IMR-90 (cell line): ENCODE data around the gene MYL4. TPM values are rescaled to one million over a fixed set of nuclear protein-coding genes. Genes with fewer than 3 reads are reported as not detected.

ENCODE experiments used
- ATAC-seq: fragments of 200-7000 bp; cut with Tn5 transposase; 2 replicates; pipeline ENCODE4 v1.9.1; 2020; ENCODE audit warnings: low read depth, mild to moderate bottlenecking, moderate library complexity
- BruUV-seq: library from RNA; stranded (reverse); fragments of 400-500 nt; replicated peaks from 2 replicates; lab custom pipeline; 2021; lab: Mats Ljungman, UMichigan
- CTCF ChIA-PET: fragments of 300-600 bp; formaldehyde crosslinking; extraction: SDS; loops from one replicate; lab custom pipeline; 2021; ENCODE audit warnings: antibody characterized with exemption; lab: Yijun Ruan, JAX
- POLR2A ChIA-PET: fragments of 300-600 bp; sonication (Branson Sonifier 250); formaldehyde crosslinking; loops from one replicate; lab custom pipeline; 2022; ENCODE audit warnings: antibody characterized with exemption; ENCODE audit not compliant: unreplicated experiment; lab: Charles Lee
- DNase-seq: peaks from one replicate; pipeline ENCODE4 v3.0.0; 2013
- H2AFZ ChIP-seq: replicated peaks from 2 replicates; pipeline ENCODE3; 2013; ENCODE audit warnings: low read length, mild to moderate bottlenecking; ENCODE audit not compliant: poor library complexity
- H2AK5ac ChIP-seq: 2 replicates; pipeline ENCODE4 v1.6.1; 2013; ENCODE audit warnings: low read depth, low read length, inconsistent platforms
- H2AK9ac ChIP-seq: replicated peaks from 2 replicates; pipeline ENCODE3; 2013; ENCODE audit warnings: mild to moderate bottlenecking, low read depth, low read length, moderate library complexity; ENCODE audit not compliant: poor library complexity
- H2BK120ac ChIP-seq: 2 replicates; pipeline ENCODE4 v1.6.1; 2013; ENCODE audit warnings: low read depth, low read length, inconsistent platforms
- H2BK15ac ChIP-seq: 3 replicates; pipeline ENCODE4 v1.6.1; 2013; ENCODE audit warnings: low read depth, low read length, inconsistent platforms
- H2BK20ac ChIP-seq: 2 replicates; pipeline ENCODE4 v1.6.1; 2013; ENCODE audit warnings: low read depth, mild to moderate bottlenecking, inconsistent platforms, low read length, moderate library complexity
- H2BK5ac ChIP-seq: 2 replicates; pipeline ENCODE4 v1.6.1; 2013; ENCODE audit warnings: mild to moderate bottlenecking, low read depth, low read length, inconsistent platforms; ENCODE audit not compliant: poor library complexity, severe bottlenecking
- H3K14ac ChIP-seq: replicated peaks from 2 replicates; pipeline ENCODE4 v1.6.1; 2013; ENCODE audit warnings: low read depth, low read length, inconsistent platforms
- H3K18ac ChIP-seq: 2 replicates; pipeline ENCODE4 v1.6.1; 2013; ENCODE audit warnings: low read depth, low read length, control low read depth
- H3K23ac ChIP-seq: 2 replicates; pipeline ENCODE4 v1.6.1; 2013; ENCODE audit warnings: low read depth, low read length, inconsistent platforms
- H3K27ac ChIP-seq: 2 replicates; pipeline ENCODE4 v1.5.1; 2013; ENCODE audit warnings: mild to moderate bottlenecking, control low read depth, low read length; ENCODE audit not compliant: insufficient read depth
- H3K27me3 ChIP-seq: 2 replicates; pipeline ENCODE4 v1.6.1; 2013; ENCODE audit warnings: low read length; ENCODE audit not compliant: control insufficient read depth, insufficient read depth
- H3K36me3 ChIP-seq: 2 replicates; pipeline ENCODE4 v1.6.1; 2013; ENCODE audit warnings: low read length, mixed read lengths; ENCODE audit not compliant: control insufficient read depth, insufficient read depth
- H3K4ac ChIP-seq: 2 replicates; pipeline ENCODE4 v1.6.1; 2013; ENCODE audit warnings: low read depth, low read length, inconsistent platforms
- H3K4me1 ChIP-seq: 2 replicates; pipeline ENCODE4 v1.6.1; 2013; ENCODE audit warnings: low read length, mixed read lengths; ENCODE audit not compliant: control insufficient read depth, insufficient read depth
- H3K4me2 ChIP-seq: 2 replicates; pipeline ENCODE4 v1.6.1; 2013; ENCODE audit warnings: low read depth, mild to moderate bottlenecking, control low read depth, low read length, moderate library complexity
- H3K4me3 ChIP-seq: 2 replicates; pipeline ENCODE4 v1.5.1; 2013; ENCODE audit warnings: low read depth, mild to moderate bottlenecking, control low read depth, low read length, moderate library complexity; ENCODE audit not compliant: insufficient read depth
- H3K56ac ChIP-seq: 2 replicates; pipeline ENCODE4 v1.6.1; 2013; ENCODE audit warnings: low read length, inconsistent platforms; ENCODE audit not compliant: insufficient read depth; ENCODE audit errors: extremely low read depth
- H3K79me1 ChIP-seq, 2 experiments: 2 replicates each; pipeline ENCODE4 v1.6.1; 2013; ENCODE audit warnings: low read length in 2 of 2, inconsistent platforms in 1 of 2, low read depth in 1 of 2
- H3K9ac ChIP-seq: 2 replicates; pipeline ENCODE4 v1.6.1; 2013; ENCODE audit warnings: low read depth, low read length, control low read depth
- H3K9me1 ChIP-seq: 2 replicates; pipeline ENCODE4 v1.6.1; 2013; ENCODE audit warnings: low read length, inconsistent platforms; ENCODE audit not compliant: insufficient read depth
- H3K9me3 ChIP-seq: 2 replicates; pipeline ENCODE4 v1.6.1; 2013; ENCODE audit warnings: low read length; ENCODE audit not compliant: control insufficient read depth, insufficient read depth
- H4K20me1 ChIP-seq: 2 replicates; pipeline ENCODE4 v1.6.1; 2013; ENCODE audit warnings: low read length, inconsistent platforms; ENCODE audit not compliant: insufficient read depth
- H4K5ac ChIP-seq: 2 replicates; pipeline ENCODE4 v1.6.1; 2013; ENCODE audit warnings: mild to moderate bottlenecking, low read depth, low read length, control low read depth
- H4K8ac ChIP-seq, 2 experiments: 2 replicates each; pipeline ENCODE4 v1.6.1; 2013; ENCODE audit warnings: low read depth in 2 of 2, low read length in 2 of 2, control low read depth in 1 of 2, inconsistent platforms in 1 of 2
- H4K91ac ChIP-seq: 2 replicates; pipeline ENCODE4 v1.6.1; 2013; ENCODE audit warnings: low read depth, low read length, inconsistent platforms; ENCODE audit not compliant: insufficient read depth
- BHLHE40 ChIP-seq: fragments of 150-350 bp; IDR thresholded peaks from 2 replicates; pipeline ENCODE4 v1.6.1; 2016; ENCODE audit warnings: mild to moderate bottlenecking, low read depth, low read length
- CEBPB ChIP-seq: IDR thresholded peaks from 2 replicates; pipeline ENCODE4 v1.6.1; 2012; ENCODE audit warnings: low read depth, low read length, improper control_type of control experiment
- CHD1 ChIP-seq: IDR thresholded peaks from 2 replicates; pipeline ENCODE4 v1.6.1; 2012; ENCODE audit warnings: low read depth, low read length, improper control_type of control experiment
- CTCF ChIP-seq: conservative IDR thresholded peaks from 2 replicates; pipeline ENCODE4 v1.5.1; 2012; ENCODE audit warnings: mild to moderate bottlenecking, low read depth, low read length, improper control_type of control experiment
- FOS ChIP-seq: fragments of 150-350 bp; IDR thresholded peaks from 2 replicates; pipeline ENCODE4 v1.6.1; 2016; ENCODE audit warnings: low read depth, low read length
- MAFK ChIP-seq: IDR thresholded peaks from 2 replicates; pipeline ENCODE4 v1.6.1; 2012; ENCODE audit warnings: low read depth, low read length, improper control_type of control experiment
- USF2 ChIP-seq: fragments of 150-350 bp; IDR thresholded peaks from 2 replicates; pipeline ENCODE4 v1.6.1; 2017; ENCODE audit warnings: mild to moderate bottlenecking, antibody characterized with exemption, low read length, low read depth
- WGBS, 2 experiments: methylation state at CpG; one replicate each; pipeline versions ENCODE4 v1.1.5 to v1.1.7; 2013; ENCODE audit warnings: missing lambda C conversion rate in 2 of 2; ENCODE audit not compliant: insufficient read length in 1 of 2; ENCODE audit errors: extremely low coverage in 2 of 2; 5-methylcytosine and 5-hydroxymethylcytosine counted together
- dilution Hi-C: fragments of 300-500 bp; cut with HindIII; formaldehyde crosslinking; loops from one replicate; pipeline ENCODE4 v1.14.3; 2018; ENCODE audit warnings: low sequenced_read_pairs; ENCODE audit not compliant: unreplicated experiment
- in situ Hi-C: fragments of 300-500 bp; cut with MboI; formaldehyde crosslinking; loops from 3 replicates; pipeline ENCODE4 v1.14.3; 2019; ENCODE audit warnings: low sequenced_read_pairs, inconsistent platforms, mixed read lengths
- intact Hi-C: fragments of 100-400 bp; cut with micrococcal nuclease; formaldehyde crosslinking; loops from 2 replicates; pipeline ENCODE4 v1.10.0; 2022
- polyA plus RNA-seq, 3 experiments: library from polyadenylated mRNA; depleted of rRNA; stranded (reverse); fragments of >200 nt; gene quantifications; 2 replicates each; pipeline ENCODE4 v1.2.3, GENCODE V29; 2012; ENCODE audit warnings: low replicate concordance in 1 of 3
- total RNA-seq: library from RNA; depleted of rRNA; stranded (reverse); fragments of >200 nt; gene quantifications from 2 replicates; pipeline ENCODE4 v1.2.3, GENCODE V29; 2012
- TF ChIP-seq, protein P1 (sequence below): fragments of 150-350 bp; IDR thresholded peaks from 2 replicates; pipeline ENCODE4 v1.6.1; 2016; ENCODE audit warnings: low read depth, mild to moderate bottlenecking, low read length, moderate library complexity, borderline replicate concordance

The MYL4 gene
- total and polyA plus RNA-seq, 2 of the 4 experiments (the other 2 are of a cell fraction), result not detected

DNA sequence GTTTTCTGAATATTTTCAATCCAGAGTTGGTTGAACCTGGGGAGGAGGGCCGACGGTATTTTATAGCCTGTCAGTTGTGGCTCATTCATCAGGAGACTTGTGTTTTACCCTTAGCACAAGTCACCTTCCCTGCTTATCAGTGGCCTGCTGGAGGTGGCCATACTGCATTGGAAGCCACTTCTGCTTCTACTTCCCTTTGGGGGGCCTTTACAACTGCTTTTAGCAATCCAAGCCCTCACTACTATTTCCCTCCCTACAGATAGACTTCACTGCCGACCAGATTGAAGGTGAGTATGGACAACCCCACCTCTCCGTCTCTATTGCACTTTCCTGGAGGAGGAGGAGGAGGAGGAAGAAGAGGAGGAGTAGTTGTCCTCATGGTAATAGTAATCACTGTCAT is 4.4 kb downstream of the MYL4 start:
- no peak overlapping the region for H2BK20ac ChIP-seq
- H3K14ac ChIP-seq, result no peak overlapping the region
- ATAC-seq, result no peak
- H3K9me3 ChIP-seq, result no peaks in the 10 kb centered on the region
- no peak overlapping the region for H2BK5ac ChIP-seq
- no peak overlapping the region for H3K18ac ChIP-seq
- in situ Hi-C loops (no loop called here), dilution Hi-C loops (no loop called here), intact Hi-C loops (no loop called here)
- no peak overlapping the region for H3K23ac ChIP-seq
- TF ChIP-seq CEBPB, result no peak
- no peak for TF ChIP-seq CTCF
- no peak for TF ChIP-seq CHD1
- TF ChIP-seq MAFK, result no peak
- no peak for TF ChIP-seq FOS
- TF ChIP-seq, protein P1, sequence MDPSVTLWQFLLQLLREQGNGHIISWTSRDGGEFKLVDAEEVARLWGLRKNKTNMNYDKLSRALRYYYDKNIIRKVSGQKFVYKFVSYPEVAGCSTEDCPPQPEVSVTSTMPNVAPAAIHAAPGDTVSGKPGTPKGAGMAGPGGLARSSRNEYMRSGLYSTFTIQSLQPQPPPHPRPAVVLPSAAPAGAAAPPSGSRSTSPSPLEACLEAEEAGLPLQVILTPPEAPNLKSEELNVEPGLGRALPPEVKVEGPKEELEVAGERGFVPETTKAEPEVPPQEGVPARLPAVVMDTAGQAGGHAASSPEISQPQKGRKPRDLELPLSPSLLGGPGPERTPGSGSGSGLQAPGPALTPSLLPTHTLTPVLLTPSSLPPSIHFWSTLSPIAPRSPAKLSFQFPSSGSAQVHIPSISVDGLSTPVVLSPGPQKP, result no peak
- TF ChIP-seq USF2, result no peak
- no peak for TF ChIP-seq BHLHE40
- H2AK9ac ChIP-seq, result no peak overlapping the region
- ChIA-PET POLR2A (no interaction called here), CTCF (no interaction called here)
- H2BK15ac ChIP-seq, result no peak overlapping the region
- H2AK5ac ChIP-seq, result no peak overlapping the region
- no peak overlapping the region for H4K91ac ChIP-seq
- no peak overlapping the region for H3K9ac ChIP-seq
- H3K56ac ChIP-seq, result no peak overlapping the region
- H3K4me2 ChIP-seq, result no peak overlapping the region
- no peak overlapping the region for H2BK120ac ChIP-seq
- no peaks in the 10 kb centered on the region for H3K9me1 ChIP-seq
- H3K36me3 ChIP-seq, result no peaks in the 10 kb centered on the region
- no peak for DNase-seq
- H3K27ac ChIP-seq, result no peak overlapping the region
- WGBS, 2 experiments, result 100% methylated on average over 2 of the region's 4 CpGs; no CpG with 5 or more reads in 1 of the 2 experiments
- no peaks in the 10 kb centered on the region for H3K79me1 ChIP-seq
- H3K4me1 ChIP-seq, result peaks cover 2% of the 10 kb centered on the region
- no peak overlapping the region for H3K4me3 ChIP-seq
- no peak overlapping the region for H3K4ac ChIP-seq
- H4K5ac ChIP-seq, result no peak overlapping the region
- peaks cover 8% of the 10 kb centered on the region for H3K27me3 ChIP-seq
- H4K20me1 ChIP-seq, result no peaks in the 10 kb centered on the region
- H4K8ac ChIP-seq, result no peak overlapping the region
- no TSS peak for BruUV-seq
- H2AFZ ChIP-seq, result no peak overlapping the region
